Pancreas (tissue), 10 donors: Measurements from ENCODE around the gene PTPN2. TPM values are rescaled to one million over a fixed set of nuclear protein-coding genes. Genes with fewer than 3 reads are reported as not detected.

Source experiments
- ATAC-seq, 4 donors: fragments of 200-7000 bp; cut with Tn5 transposase; one replicate each; pipeline versions ENCODE4 v1.8.0 to v1.9.1; 2020; ENCODE audit warnings: mild to moderate bottlenecking in 4 of 4, moderate library complexity in 4 of 4
- DNase-seq, 6 donors: peaks; one replicate each; pipeline ENCODE4 v3.0.0-alpha.2; 2020
- FAIRE-seq: peaks from 2 replicates; lab custom pipeline; 2012; peaks lifted over from hg19 to GRCh38; lab: Jason Lieb, UNC
- H3K27ac ChIP-seq, 4 donors: fragments of 200-600 bp; sonication (generic); 1 replicate in 3 of 4; 2 replicates in 1 of 4; pipeline versions ENCODE4 v1.5.0 to v1.8.0; 2020
- H3K27me3 ChIP-seq, 4 donors: fragments of 200-600 bp; one replicate each; pipeline ENCODE4 v1.8.0; 2021
- H3K36me3 ChIP-seq, 3 donors: fragments of 200-600 bp; sonication (generic) in 1 of 3; one replicate each; pipeline versions ENCODE4 v1.5.0 to v1.8.0; 2020 to 2021
- H3K4me1 ChIP-seq, 3 donors: fragments of 200-600 bp; one replicate each; pipeline ENCODE4 v1.8.0; 2021
- H3K4me3 ChIP-seq, 4 donors: fragments of 200-600 bp; sonication (generic) in 2 of 4; one replicate each; pipeline versions ENCODE4 v1.5.0 to v1.8.0; 2020 to 2021
- H3K9me3 ChIP-seq, 4 donors: fragments of 200-600 bp; one replicate each; pipeline ENCODE4 v1.8.0; 2021
- WGBS, 2 donors: extraction: QIAGEN DNeasy Blood & Tissue Kit; methylation state at CpG; one replicate each; pipeline ENCODE4 v1.1.7; 2013; 5-methylcytosine and 5-hydroxymethylcytosine counted together
- intact Hi-C, 3 donors: fragments of 100-400 bp; cut with DNase I; formaldehyde crosslinking; loops; one replicate each; pipeline versions ENCODE4 v1.11.1 to v1.14.2; 2022
- polyA plus RNA-seq, 2 donors: library from polyadenylated mRNA; stranded (reverse); fragments of 200-250 nt; gene quantifications; one replicate each; pipeline ENCODE4 v1.2.3, GENCODE V29; 2013
- total RNA-seq, 6 donors: library from RNA; stranded (reverse); fragmentation: NEBNext Ultra II Directional in 4 of 6; extraction: Animal tissue kit (Norgen Biotek cat#: 25700) in 4 of 6; gene quantifications; one replicate each; pipeline versions ENCODE4 v1.2.1 to v1.2.4, GENCODE V29; 2021 to 2023
- TF ChIP-seq, protein P1 (sequence below), 4 donors: fragments of 200-600 bp; sonication (generic) in 3 of 4; IDR thresholded peaks; one replicate each; pipeline versions ENCODE4 v1.5.0 to v1.8.0; 2021; ENCODE audit warnings: antibody characterized with exemption in 4 of 4
- donor health status: healthy with polysubstance abuse.
- donor health status: DM: no; HTN: no; CAD: no; lungs with moderate emphysema.
- donor health status: DM: no; HTN: no; CAD: no.
- donor health status: control.
- donor health status: control.
- donor health status: Bipolar disorder and iron deficiency.
- donor health status: DM: yes; HTN: yes; CAD: no.
- donor health status: DM: no; HTN: no; CAD: no.
- donor health status: DM: no; HTN: no; CAD: no.
- donor health status: DM: yes; HTN: yes; CAD: no.

PTPN2 gene
- total and polyA plus RNA-seq, 8 donors, result 22.8 to 37.1 (median 26.3) TPM

DNA sequence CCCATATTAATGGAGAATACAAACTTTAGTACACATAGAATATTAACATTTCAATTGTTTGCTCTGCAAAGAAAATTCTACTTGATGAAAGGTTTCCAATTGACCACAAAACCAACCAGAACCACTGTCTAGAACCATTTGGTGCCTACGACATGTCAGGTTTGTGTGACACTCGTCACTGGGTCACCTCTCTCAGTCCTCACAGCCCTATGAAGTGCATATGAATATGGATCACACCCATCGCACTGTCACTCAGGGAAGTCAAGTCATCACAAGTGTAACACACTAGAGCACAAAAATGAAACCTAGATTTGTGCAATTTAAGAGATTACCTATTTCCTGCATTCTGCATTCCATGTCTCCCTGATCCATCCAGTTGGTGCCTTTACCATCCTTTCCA, 43.7 kb downstream of the PTPN2 start:
- no peaks in the 10 kb centered on the region for H3K9me3 ChIP-seq
- 94 to 95% methylated on average over 3 of the region's 3 CpGs for WGBS, 2 donors
- DNase-seq (no peak), ATAC-seq (no peak), FAIRE-seq (no peak)
- H3K36me3 ChIP-seq, result peaks cover 0 to 7% (median 0%) of the 10 kb centered on the region in 3 donors
- peak overlapping the region in 2 of 4 donors; percentile 91 for H3K27ac ChIP-seq
- intact Hi-C loops, result loop anchor here in 1 of 3 donors (5.0 kb wide), 1 partner anchor 37 kb away; no protein-coding TSS in a partner anchor
- H3K27me3 ChIP-seq, result no peaks in the 10 kb centered on the region
- peaks cover 8 to 30% (median 22%) of the 10 kb centered on the region in 3 donors for H3K4me1 ChIP-seq
- TF ChIP-seq, protein P1, sequence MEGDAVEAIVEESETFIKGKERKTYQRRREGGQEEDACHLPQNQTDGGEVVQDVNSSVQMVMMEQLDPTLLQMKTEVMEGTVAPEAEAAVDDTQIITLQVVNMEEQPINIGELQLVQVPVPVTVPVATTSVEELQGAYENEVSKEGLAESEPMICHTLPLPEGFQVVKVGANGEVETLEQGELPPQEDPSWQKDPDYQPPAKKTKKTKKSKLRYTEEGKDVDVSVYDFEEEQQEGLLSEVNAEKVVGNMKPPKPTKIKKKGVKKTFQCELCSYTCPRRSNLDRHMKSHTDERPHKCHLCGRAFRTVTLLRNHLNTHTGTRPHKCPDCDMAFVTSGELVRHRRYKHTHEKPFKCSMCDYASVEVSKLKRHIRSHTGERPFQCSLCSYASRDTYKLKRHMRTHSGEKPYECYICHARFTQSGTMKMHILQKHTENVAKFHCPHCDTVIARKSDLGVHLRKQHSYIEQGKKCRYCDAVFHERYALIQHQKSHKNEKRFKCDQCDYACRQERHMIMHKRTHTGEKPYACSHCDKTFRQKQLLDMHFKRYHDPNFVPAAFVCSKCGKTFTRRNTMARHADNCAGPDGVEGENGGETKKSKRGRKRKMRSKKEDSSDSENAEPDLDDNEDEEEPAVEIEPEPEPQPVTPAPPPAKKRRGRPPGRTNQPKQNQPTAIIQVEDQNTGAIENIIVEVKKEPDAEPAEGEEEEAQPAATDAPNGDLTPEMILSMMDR (IDR thresholded peaks at IDR 0.05), result no peak
- H3K4me3 ChIP-seq, result no peak overlapping the region

DNA sequence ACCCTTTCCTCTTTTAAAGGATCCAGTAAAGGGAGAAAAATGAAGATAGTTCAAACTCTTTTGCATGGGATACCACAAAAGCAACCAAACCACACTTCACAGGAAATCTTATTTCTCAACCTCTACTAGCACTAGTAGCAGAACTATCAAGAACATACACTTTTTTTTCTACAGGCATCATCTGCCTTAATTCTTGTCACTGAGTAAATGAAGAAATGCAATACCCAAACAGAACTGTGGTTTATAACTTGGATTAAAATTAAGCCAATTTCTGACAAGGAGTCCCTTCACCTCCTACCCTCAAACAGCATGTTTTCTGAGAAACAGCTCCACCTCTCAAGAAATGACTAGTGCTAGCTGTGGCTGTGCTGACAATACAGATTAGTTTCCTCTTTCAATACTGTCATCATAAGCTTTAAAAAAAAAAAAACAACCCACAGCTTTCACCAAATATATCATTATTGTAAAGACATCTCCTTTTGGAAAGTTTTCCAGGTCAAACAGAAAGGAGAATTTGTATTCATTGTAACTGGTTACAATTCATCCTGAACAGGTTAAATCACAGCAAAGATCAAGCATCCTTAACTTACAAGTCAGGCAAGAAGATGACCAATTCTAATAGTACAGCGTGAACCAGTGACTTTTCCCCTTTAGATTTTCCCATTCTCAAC, 44.4 kb downstream of the PTPN2 start:
- no peaks in the 10 kb centered on the region for H3K27me3 ChIP-seq
- no peak overlapping the region for H3K4me3 ChIP-seq
- peak overlapping the region; percentile 55 to 91 (median 87) for H3K27ac ChIP-seq
- DNase-seq (no peak), FAIRE-seq (no peak), ATAC-seq (peak in 2 of 4 donors; percentile 44)
- H3K36me3 ChIP-seq, result peaks cover 0 to 8% (median 0%) of the 10 kb centered on the region in 3 donors
- H3K9me3 ChIP-seq, result no peaks in the 10 kb centered on the region
- H3K4me1 ChIP-seq, result peaks cover 8 to 30% (median 22%) of the 10 kb centered on the region in 3 donors
- intact Hi-C loops, result loop anchor here in 1 of 3 donors (5.0 to 10.0 kb wide), 2 partner anchors 38 to 65 kb away; no protein-coding TSS in a partner anchor
- TF ChIP-seq, protein P1 (IDR thresholded peaks at IDR 0.05), result no peak
- WGBS, 2 donors, result 95 to 100% methylated on average over 1 of the region's 1 CpG

DNA sequence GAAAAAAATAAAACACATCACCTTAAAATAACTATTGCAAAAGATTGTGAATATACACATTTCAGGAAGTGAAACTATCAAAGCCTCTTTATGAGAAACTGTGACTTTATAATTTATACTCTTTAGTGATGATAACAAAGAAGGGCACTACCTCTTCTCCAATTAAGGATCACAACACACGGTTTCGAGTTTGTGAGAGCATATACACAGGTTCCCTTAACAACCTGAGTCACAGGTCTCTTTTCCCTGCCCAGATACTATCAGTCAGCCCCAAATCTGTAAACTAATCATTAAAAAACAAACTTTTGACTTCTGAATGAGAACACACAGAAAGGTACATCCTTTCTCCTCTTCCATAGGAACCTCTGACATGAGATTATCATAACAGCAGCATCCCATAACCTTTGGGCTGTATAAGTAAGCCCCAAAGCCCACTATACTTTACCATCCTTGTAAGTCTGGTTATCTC, 44.9 kb downstream of the PTPN2 start:
- 28 to 52% methylated on average over 2 of the region's 2 CpGs for WGBS, 2 donors

DNA sequence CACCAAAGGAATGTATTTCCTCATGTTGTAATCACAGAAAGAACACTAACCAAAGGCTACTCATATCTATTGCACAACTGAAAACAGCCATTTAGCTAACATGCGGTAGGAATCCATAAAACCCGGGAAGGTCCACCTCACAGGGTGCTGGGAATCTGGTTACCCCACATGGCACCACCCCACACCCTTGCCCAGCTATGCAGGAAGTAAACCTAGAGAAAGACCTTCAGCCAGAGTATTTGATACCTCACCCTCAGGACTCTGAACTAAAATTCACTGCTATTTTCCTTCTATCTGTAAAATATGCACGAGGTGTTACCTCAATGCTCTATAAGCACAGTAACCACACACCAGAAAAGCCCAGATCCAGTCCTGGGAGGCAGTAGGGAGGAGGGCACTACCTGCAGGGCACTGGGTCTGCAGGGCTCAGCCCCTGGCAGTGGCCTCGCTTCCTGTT, 45.8 kb downstream of the PTPN2 start:
- peak; percentile 89 to 94 (median 92) for ATAC-seq
- peak overlapping the region in 1 of 4 donors; percentile 14 for H3K4me3 ChIP-seq
- DNase-seq, result peak in 4 of 6 donors; percentile 60 to 79 (median 70)
- peak; percentile 83 for FAIRE-seq
- H3K36me3 ChIP-seq, result peaks cover 0 to 8% (median 0%) of the 10 kb centered on the region in 3 donors
- no peaks in the 10 kb centered on the region for H3K27me3 ChIP-seq
- WGBS, 2 donors, result 5 to 9% methylated on average over 4 of the region's 4 CpGs
- peak overlapping the region; percentile 55 to 91 (median 87) for H3K27ac ChIP-seq
- TF ChIP-seq, protein P1 (IDR thresholded peaks at IDR 0.05), result no peak
- H3K4me1 ChIP-seq, result peaks cover 8 to 30% (median 22%) of the 10 kb centered on the region in 3 donors
- H3K9me3 ChIP-seq, result no peaks in the 10 kb centered on the region
- intact Hi-C loops, result loop anchor here in 1 of 3 donors (10.0 kb wide), 1 partner anchor 63 kb away; no protein-coding TSS in a partner anchor

More for the DNA sequence above, 44.9 kb downstream of the PTPN2 start:
- peak in 3 of 4 donors; percentile 9 to 64 (median 35) for ATAC-seq
- Histone ChIP-seq H3K27me3 (no peaks in the 10 kb centered on the region), H3K4me3 (no peak overlapping the region), H3K4me1 (peaks cover 8 to 30% (median 22%) of the 10 kb centered on the region in 3 donors), H3K9me3 (no peaks in the 10 kb centered on the region), H3K27ac (peak overlapping the region; percentile 55 to 91 (median 87)), H3K36me3 (peaks cover 0 to 8% (median 0%) of the 10 kb centered on the region in 3 donors)
- FAIRE-seq, result no peak
- intact Hi-C loops, result loop anchor here in 1 of 3 donors (10.0 kb wide), 1 partner anchor 64 kb away; no protein-coding TSS in a partner anchor
- TF ChIP-seq, protein P1 (IDR thresholded peaks at IDR 0.05), result no peak
- no peak for DNase-seq
